DND-41 (cell line): ENCODE measurements around the gene BCL11A.

Experiments used
- ATAC-seq: fragments of 200-7000 bp; cut with Tn5 transposase; 3 replicates; pipeline ENCODE4 v1.9.1; 2021; ENCODE audit warnings: low read depth; ENCODE audit not compliant: insufficient read depth
- DNase-seq: peaks from one replicate; pipeline ENCODE4 v3.0.0-alpha.2; 2020
- H2AFZ ChIP-seq: 2 replicates; pipeline ENCODE4 v1.6.0; 2012; ENCODE audit warnings: low read depth, low read length
- H3K27ac ChIP-seq: 2 replicates; pipeline ENCODE4 v1.5.1; 2012; ENCODE audit warnings: low read length, inconsistent platforms
- H3K27me3 ChIP-seq: fragments of 200-600 bp; sonication (generic); 2 replicates; pipeline ENCODE4 v1.6.0; 2012; ENCODE audit warnings: low read length, mild to moderate bottlenecking, inconsistent platforms; ENCODE audit not compliant: insufficient read depth, poor library complexity
- H3K36me3 ChIP-seq: 2 replicates; pipeline ENCODE4 v1.5.1; 2012; ENCODE audit warnings: low read length, inconsistent platforms; ENCODE audit not compliant: insufficient read depth
- H3K4me1 ChIP-seq: 2 replicates; pipeline ENCODE4 v1.5.1; 2012; ENCODE audit warnings: mild to moderate bottlenecking, low read length; ENCODE audit not compliant: insufficient read depth
- H3K4me2 ChIP-seq: 2 replicates; pipeline ENCODE4 v1.6.0; 2012; ENCODE audit warnings: mild to moderate bottlenecking, moderate library complexity, low read length, inconsistent platforms; ENCODE audit not compliant: insufficient read depth
- H3K4me3 ChIP-seq, 2 experiments: fragments of 200-600 bp in 1 of 2; shearing (Covaris generic) in 1 of 2; 2 replicates each; pipeline ENCODE4 v1.5.1; 2012 to 2016; ENCODE audit warnings: inconsistent platforms in 2 of 2, low read length in 2 of 2, mild to moderate bottlenecking in 2 of 2, low read depth in 1 of 2, moderate library complexity in 1 of 2
- H3K79me2 ChIP-seq: 2 replicates; pipeline ENCODE4 v1.6.0; 2012; ENCODE audit warnings: low read length, inconsistent platforms; ENCODE audit not compliant: insufficient read depth
- H3K9ac ChIP-seq: 2 replicates; pipeline ENCODE4 v1.6.0; 2012; ENCODE audit warnings: low read depth, mild to moderate bottlenecking, inconsistent platforms, low read length, moderate library complexity
- H3K9me3 ChIP-seq: 2 replicates; pipeline ENCODE4 v1.5.1; 2012; ENCODE audit warnings: low read length, moderate library complexity, mild to moderate bottlenecking, inconsistent platforms; ENCODE audit not compliant: insufficient read depth, severe bottlenecking
- H4K20me1 ChIP-seq: 2 replicates; pipeline ENCODE4 v1.6.0; 2012; ENCODE audit warnings: low read length; ENCODE audit not compliant: insufficient read depth
- CTCF ChIP-seq: IDR thresholded peaks from 2 replicates; pipeline ENCODE4 v1.5.1; 2012; ENCODE audit warnings: borderline replicate concordance, low read length, moderate library complexity, mild to moderate bottlenecking; ENCODE audit not compliant: poor library complexity, severe bottlenecking; ENCODE audit errors: extremely low read depth
- EZH2 ChIP-seq: IDR thresholded peaks from 3 replicates; pipeline ENCODE4 v1.6.1; 2012; ENCODE audit warnings: borderline replicate concordance, low read depth, mild to moderate bottlenecking, moderate library complexity, low read length, inconsistent platforms; ENCODE audit not compliant: severe bottlenecking

The BCL11A gene

DNA sequence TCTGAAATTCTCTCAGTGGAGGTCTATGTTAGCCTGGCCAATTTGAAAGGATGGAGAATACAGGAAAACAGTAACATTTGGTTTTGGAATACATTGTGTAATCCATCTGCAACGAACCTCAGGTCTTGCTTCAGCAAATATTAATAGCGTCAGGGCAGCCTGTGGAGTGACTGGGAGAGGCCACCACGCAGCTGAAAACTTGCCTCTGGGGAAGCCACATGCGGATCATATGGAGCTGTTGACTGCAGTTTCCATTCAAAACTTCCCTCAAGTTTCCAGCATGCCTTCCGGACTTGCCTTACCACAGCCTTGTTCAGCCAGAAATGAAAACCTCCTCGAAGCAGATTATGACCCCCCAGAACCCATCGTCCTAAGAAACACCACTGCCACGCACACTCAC lies 25.7 kb downstream of the BCL11A start:
- H3K4me2 ChIP-seq, result no peak overlapping the region
- H3K9ac ChIP-seq, result no peak overlapping the region
- ATAC-seq (no peak), DNase-seq (no peak)
- no peaks in the 10 kb centered on the region for H3K27me3 ChIP-seq
- TF ChIP-seq EZH2 (no peak), CTCF (no peak)
- H4K20me1 ChIP-seq, result peaks cover 72% of the 10 kb centered on the region
- peaks cover 41% of the 10 kb centered on the region for H3K4me1 ChIP-seq
- no peak overlapping the region for H3K4me3 ChIP-seq
- no peaks in the 10 kb centered on the region for H3K9me3 ChIP-seq
- no peak overlapping the region for H2AFZ ChIP-seq
- peaks cover 100% of the 10 kb centered on the region for H3K79me2 ChIP-seq
- peaks cover 55% of the 10 kb centered on the region for H3K36me3 ChIP-seq
- H3K27ac ChIP-seq, result no peak overlapping the region

DNA sequence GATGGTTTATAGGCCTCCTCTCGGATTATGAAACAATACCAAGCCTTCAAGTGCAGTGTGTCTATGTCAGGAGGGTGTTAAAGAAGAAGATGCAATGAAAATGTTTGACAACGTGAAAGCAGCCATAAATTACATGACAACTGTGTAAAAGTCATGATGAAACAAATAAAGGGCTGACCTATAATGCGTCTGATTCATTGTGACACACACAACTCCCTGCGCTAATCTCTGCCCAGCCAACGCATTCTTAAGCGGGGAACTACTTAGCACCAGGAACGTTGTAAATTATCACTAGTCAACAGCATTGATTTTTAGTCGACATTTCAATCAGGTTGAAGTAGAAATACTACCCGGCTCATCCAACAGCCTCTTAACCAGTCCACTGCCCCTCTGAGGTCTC lies 26.8 kb downstream of the BCL11A start:
- Histone ChIP-seq H3K9me3 (no peaks in the 10 kb centered on the region), H3K36me3 (peaks cover 62% of the 10 kb centered on the region), H3K4me1 (peaks cover 37% of the 10 kb centered on the region), H2AFZ (no peak overlapping the region), H3K4me2 (no peak overlapping the region), H3K9ac (no peak overlapping the region), H3K27ac (no peak overlapping the region), H3K4me3 (no peak overlapping the region), H4K20me1 (peaks cover 74% of the 10 kb centered on the region), H3K27me3 (no peaks in the 10 kb centered on the region), H3K79me2 (peaks cover 100% of the 10 kb centered on the region)
- TF ChIP-seq CTCF (no peak), EZH2 (no peak)
- ATAC-seq, result no peak
- no peak for DNase-seq

DNA sequence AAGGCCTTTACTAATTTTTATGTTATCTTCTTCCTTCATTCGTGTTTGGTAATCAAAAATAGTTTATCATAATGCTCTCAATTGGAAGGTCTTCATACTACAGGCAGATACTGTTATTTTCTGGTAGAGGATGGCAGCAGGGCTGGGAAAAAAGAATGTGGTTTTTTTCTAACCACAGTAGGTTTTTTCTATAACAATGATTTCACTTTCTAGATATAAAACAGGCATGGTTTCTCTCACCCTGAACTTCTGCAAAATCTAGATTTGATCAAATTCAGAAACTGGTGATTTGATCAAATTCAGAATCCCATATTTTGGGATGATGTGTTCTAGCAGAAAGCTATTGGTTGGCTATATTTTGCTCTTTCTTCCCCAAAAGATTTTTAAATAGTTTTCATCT lies 27.6 kb downstream of the BCL11A start:
- H3K9ac ChIP-seq, result no peak overlapping the region
- no peaks in the 10 kb centered on the region for H3K27me3 ChIP-seq
- H3K36me3 ChIP-seq, result peaks cover 69% of the 10 kb centered on the region
- peak overlapping the region; percentile 11; the same call in 1 of the 2 replicates for H3K27ac ChIP-seq
- no peak overlapping the region for H3K4me3 ChIP-seq
- H3K79me2 ChIP-seq, result peaks cover 100% of the 10 kb centered on the region
- no peaks in the 10 kb centered on the region for H3K9me3 ChIP-seq
- H2AFZ ChIP-seq, result no peak overlapping the region
- no peak for TF ChIP-seq EZH2
- TF ChIP-seq CTCF, result no peak
- peaks cover 31% of the 10 kb centered on the region; the same call in 1 of the 2 replicates for H3K4me1 ChIP-seq
- DNase-seq (no peak), ATAC-seq (peak; percentile 71)
- no peak overlapping the region for H3K4me2 ChIP-seq
- peaks cover 76% of the 10 kb centered on the region for H4K20me1 ChIP-seq

DNA sequence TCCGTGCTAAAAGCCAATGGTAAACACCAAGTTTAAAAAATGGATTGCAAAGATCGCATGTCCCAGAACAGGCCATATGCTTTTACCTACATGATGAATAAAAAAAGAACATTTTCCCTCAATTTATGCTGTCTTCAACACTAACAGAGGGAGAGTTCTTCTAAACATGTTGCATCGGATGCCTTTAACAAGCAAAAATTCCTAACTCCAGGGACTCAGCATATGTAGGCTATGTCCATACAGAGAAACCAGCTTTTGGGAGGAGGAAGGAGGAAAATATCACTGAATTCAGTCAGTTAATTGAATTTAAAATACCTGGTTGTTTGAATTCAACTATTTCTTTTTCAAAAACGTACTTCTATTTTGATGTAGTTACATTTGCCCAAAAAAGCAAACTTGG lies 28.6 kb downstream of the BCL11A start:
- H3K4me1 ChIP-seq, result peaks cover 25% of the 10 kb centered on the region; the same call in 1 of the 2 replicates
- no peak overlapping the region for H3K4me3 ChIP-seq
- no peak overlapping the region for H2AFZ ChIP-seq
- no peak overlapping the region for H3K4me2 ChIP-seq
- TF ChIP-seq EZH2, result no peak
- TF ChIP-seq CTCF, result no peak
- no peak overlapping the region for H3K9ac ChIP-seq
- no peak overlapping the region for H3K27ac ChIP-seq
- H3K36me3 ChIP-seq, result peaks cover 73% of the 10 kb centered on the region
- peaks cover 100% of the 10 kb centered on the region for H3K79me2 ChIP-seq
- H3K27me3 ChIP-seq, result no peaks in the 10 kb centered on the region
- DNase-seq (no peak), ATAC-seq (no peak)
- H3K9me3 ChIP-seq, result no peaks in the 10 kb centered on the region
- peaks cover 73% of the 10 kb centered on the region for H4K20me1 ChIP-seq
